ENCODE data around the gene RNF152. TPM values are rescaled to one million over a fixed set of nuclear protein-coding genes. Genes with fewer than 3 reads are reported as not detected.

RNF152 gene
- total RNA-seq, 1 experiment from 2014 or later, result 2.3 TPM

DNA sequence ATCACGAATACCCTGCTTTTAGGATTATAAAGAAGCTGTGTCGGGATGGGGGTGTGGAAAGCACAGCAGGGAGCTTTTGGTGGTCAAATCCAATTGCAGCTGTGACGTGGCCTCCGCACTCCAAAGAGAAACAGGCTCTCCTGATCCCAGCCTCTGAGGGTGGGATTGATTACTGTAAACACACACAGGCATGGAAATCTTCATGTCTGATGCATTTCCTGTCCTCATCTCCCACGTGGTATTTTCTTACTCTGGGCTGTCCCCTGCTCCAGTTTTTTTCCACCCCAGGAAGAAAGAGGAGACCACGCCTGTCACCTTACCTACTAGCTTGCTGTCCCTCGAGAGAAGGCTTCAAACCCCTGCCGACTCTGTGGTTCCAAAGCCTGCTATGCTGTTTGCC is 22.7 kb downstream of the RNF152 start:
- Histone ChIP-seq H2BK20ac (ENCODE audit: low read depth, low read length, poor library complexity, severe bottlenecking) (no peak overlapping the region), H3K4ac (ENCODE audit: low read depth, low read length) (no peak overlapping the region), H3K9ac (ENCODE audit: extremely low read depth, insufficient read length, low read length) (no peak overlapping the region), H3K79me2 (ENCODE audit: insufficient read depth, low read length) (no peaks in the 10 kb centered on the region), H2BK5ac (ENCODE audit: insufficient read length, low read length) (no peak overlapping the region), H4K5ac (ENCODE audit: insufficient read length, low read depth, low read length) (no peak overlapping the region), H3K23me2 (ENCODE audit: insufficient read length, low read depth, low read length, poor library complexity, severe bottlenecking) (no peaks in the 10 kb centered on the region), H2BK12ac (ENCODE audit: insufficient read length, low read depth, low read length) (no peak overlapping the region), H3K9me3 (ENCODE audit: control insufficient read depth, low read depth, low read length) (no peaks in the 10 kb centered on the region), H2BK15ac (ENCODE audit: low read depth, low read length) (no peak overlapping the region; the same call in 1 of the 2 replicates), H3K56ac (ENCODE audit: insufficient read length, low read depth, low read length) (no peak overlapping the region), H2BK120ac (ENCODE audit: low read depth, low read length, poor library complexity, severe bottlenecking) (no peak overlapping the region), H3K4me2 (ENCODE audit: insufficient read depth, insufficient read length, low read length) (no peak overlapping the region), H3K79me1 (ENCODE audit: insufficient read depth, low read depth, low read length, poor library complexity, severe bottlenecking) (no peaks in the 10 kb centered on the region), H3K14ac (ENCODE audit: insufficient read depth, low read length) (0 out of 2 replicates have a peak overlapping the region, but pooled peaks have one; percentile 40), H3K27me3 (ENCODE audit: insufficient read depth, low read length) (no peaks in the 10 kb centered on the region), H4K8ac (replicated peaks; ENCODE audit: insufficient read length, low read depth, low read length) (no peak overlapping the region), H3K4me1 (ENCODE audit: insufficient read depth, low read length) (peaks cover 5% of the 10 kb centered on the region), H3K23ac (ENCODE audit: insufficient read length, low read depth, low read length) (no peak overlapping the region), H3K27ac (ENCODE audit: insufficient read length, low read depth, low read length) (no peak overlapping the region), H2AFZ (ENCODE audit: low read length) (no peak overlapping the region), H3K18ac (ENCODE audit: insufficient read length, low read depth, low read length) (no peak overlapping the region), H2AK5ac (ENCODE audit: insufficient read length, low read length) (no peak overlapping the region), H4K91ac (ENCODE audit: insufficient read length, low read depth, low read length) (no peak overlapping the region), H4K20me1 (ENCODE audit: control insufficient read depth, insufficient read depth, insufficient read length) (no peaks in the 10 kb centered on the region), H3T11ph (ENCODE audit: low read length) (no peak overlapping the region)
- Mint-ChIP-seq H3K9me3 (no peaks in the 10 kb centered on the region), H3K36me3 (ENCODE audit: insufficient read depth in 1 of 3, low read depth in 3 of 3) (no peaks in the 10 kb centered on the region), H3K27me3 (ENCODE audit: low read depth) (no peaks in the 10 kb centered on the region), H3K4me1 (peaks cover 3 to 5% of the 10 kb centered on the region in 2 experiments; a peak in 2 of 4 replicates), H3K4me3 (no peak overlapping the region), H3K27ac (no peak overlapping the region; a peak in 1 of 7 replicates)
- WGBS (ENCODE audit: extremely low coverage, insufficient read length, low lambda C conversion rate), result no CpG with 5 or more reads among the region's 8 CpGs
- TF ChIP-seq, protein P1, sequence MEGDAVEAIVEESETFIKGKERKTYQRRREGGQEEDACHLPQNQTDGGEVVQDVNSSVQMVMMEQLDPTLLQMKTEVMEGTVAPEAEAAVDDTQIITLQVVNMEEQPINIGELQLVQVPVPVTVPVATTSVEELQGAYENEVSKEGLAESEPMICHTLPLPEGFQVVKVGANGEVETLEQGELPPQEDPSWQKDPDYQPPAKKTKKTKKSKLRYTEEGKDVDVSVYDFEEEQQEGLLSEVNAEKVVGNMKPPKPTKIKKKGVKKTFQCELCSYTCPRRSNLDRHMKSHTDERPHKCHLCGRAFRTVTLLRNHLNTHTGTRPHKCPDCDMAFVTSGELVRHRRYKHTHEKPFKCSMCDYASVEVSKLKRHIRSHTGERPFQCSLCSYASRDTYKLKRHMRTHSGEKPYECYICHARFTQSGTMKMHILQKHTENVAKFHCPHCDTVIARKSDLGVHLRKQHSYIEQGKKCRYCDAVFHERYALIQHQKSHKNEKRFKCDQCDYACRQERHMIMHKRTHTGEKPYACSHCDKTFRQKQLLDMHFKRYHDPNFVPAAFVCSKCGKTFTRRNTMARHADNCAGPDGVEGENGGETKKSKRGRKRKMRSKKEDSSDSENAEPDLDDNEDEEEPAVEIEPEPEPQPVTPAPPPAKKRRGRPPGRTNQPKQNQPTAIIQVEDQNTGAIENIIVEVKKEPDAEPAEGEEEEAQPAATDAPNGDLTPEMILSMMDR (conservative IDR thresholded peaks at IDR 0.05), result no peak
- DNase-seq, result no peak
